ENCODE data around the gene GAS6. TPM values are rescaled to one million over a fixed set of nuclear protein-coding genes. Genes with fewer than 3 reads are reported as not detected.

GAS6 gene
- total RNA-seq, 1 donor from 2014 or later, result 21.8 TPM

Other genes starting within 250 kb of the GAS6 start
- not detected for gene ATP4B, start 205.9 kb downstream of the GAS6 start, total RNA-seq
- not detected for gene GRK1, start 196.9 kb downstream of the GAS6 start, total RNA-seq
- under 0.01 TPM for gene TMEM255B, start 104.8 kb downstream of the GAS6 start, total RNA-seq
- gene C13orf46, start 110.0 kb upstream of the GAS6 start, total RNA-seq, result 0.16 TPM